SH-SY5Y (cell line): Measurements from ENCODE around the gene PLXNB3.

Experiments
- GATA2 ChIP-seq: IDR thresholded peaks from 2 replicates; pipeline ENCODE4 v1.6.1; 2011; ENCODE audit warnings: mild to moderate bottlenecking, low read depth, low read length
- GATA3 ChIP-seq: IDR thresholded peaks from 2 replicates; pipeline ENCODE4 v1.6.1; 2011; ENCODE audit warnings: low read depth, mild to moderate bottlenecking, low read length, moderate library complexity

Gene PLXNB3

GRCh38 chrX:153773741-153774575, 9.9 kb downstream of the PLXNB3 start:
- TF ChIP-seq GATA2 (no peak), GATA3 (no peak)

- TF ChIP-seq GATA2 (no peak), GATA3 (no peak)
Measured at GRCh38 chrX:153774576-153775292, 10.7 kb downstream of the PLXNB3 start.

GRCh38 chrX:153775293-153776119, 11.5 kb downstream of the PLXNB3 start:
- TF ChIP-seq GATA3: no peak
- no peak for TF ChIP-seq GATA2

- TF ChIP-seq GATA3 (no peak), GATA2 (no peak)
Measured at GRCh38 chrX:153776120-153776599, 12.1 kb downstream of the PLXNB3 start.

- TF ChIP-seq GATA3 (no peak), GATA2 (no peak)
Measured at GRCh38 chrX:153776611-153777045, 12.6 kb downstream of the PLXNB3 start.

- no peak for TF ChIP-seq GATA3
- no peak for TF ChIP-seq GATA2
Measured at GRCh38 chrX:153777261-153778090, 13.4 kb downstream of the PLXNB3 start.

- TF ChIP-seq GATA2 (no peak), GATA3 (no peak)
Measured at GRCh38 chrX:153778181-153778580, 14.1 kb downstream of the PLXNB3 start.

GRCh38 chrX:153778684-153779101, 14.6 kb downstream of the PLXNB3 start:
- no peak for TF ChIP-seq GATA2
- no peak for TF ChIP-seq GATA3

GRCh38 chrX:153779891-153780677, 16.0 kb downstream of the PLXNB3 start:
- TF ChIP-seq GATA2: no peak
- no peak for TF ChIP-seq GATA3

- no peak for TF ChIP-seq GATA2
- no peak for TF ChIP-seq GATA3
Measured at GRCh38 chrX:153780678-153781427, 16.8 kb downstream of the PLXNB3 start, which contains the start of gene SRPK3. Gene SRPK3 (plus strand): TSS chrX:153781041. CDS start chrX:153781087, 46 bp downstream.

- TF ChIP-seq GATA2: no peak
- no peak for TF ChIP-seq GATA3
Measured at GRCh38 chrX:153781428-153782047, 17.5 kb downstream of the PLXNB3 start.

- no peak for TF ChIP-seq GATA2
- TF ChIP-seq GATA3: no peak
Measured at GRCh38 chrX:153782313-153782712, 18.3 kb downstream of the PLXNB3 start.
